D341Med (cell line): ENCODE measurements around the gene CYFIP1.

Experiments
- DNase-seq: peaks from one replicate; pipeline ENCODE4 v3.0.0; 2012; ENCODE audit warnings: low spot score

The CYFIP1 gene

GRCh38 chr15:22888120-22888859, 91.9 kb downstream of the CYFIP1 start:
- no peak for DNase-seq

- peak; percentile 14 for DNase-seq
Measured at GRCh38 chr15:22887157-22887951, 92.8 kb downstream of the CYFIP1 start.

GRCh38 chr15:22885120-22885519, 95.0 kb downstream of the CYFIP1 start:
- no peak for DNase-seq

DNA sequence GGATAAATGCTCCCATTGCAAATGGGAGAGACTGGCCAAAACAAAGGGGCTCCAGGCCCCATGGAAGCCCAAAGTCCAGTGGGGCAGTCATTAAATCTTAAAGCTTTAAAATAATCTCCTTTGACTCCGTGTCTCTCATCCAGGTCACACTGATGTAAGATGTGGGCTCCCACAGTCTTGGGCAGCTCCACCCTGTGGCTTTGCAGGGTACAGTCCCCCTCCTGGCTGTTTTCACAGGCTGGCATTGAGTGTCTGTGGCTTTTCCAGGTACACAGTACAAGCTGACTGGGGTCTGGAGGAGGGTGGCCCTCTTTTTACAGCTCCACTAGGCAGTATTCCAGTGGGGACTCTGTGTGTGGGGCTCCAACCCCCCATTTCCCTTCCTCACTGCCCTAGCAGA, 95.8 kb downstream of the CYFIP1 start:
- no peak for DNase-seq

DNA sequence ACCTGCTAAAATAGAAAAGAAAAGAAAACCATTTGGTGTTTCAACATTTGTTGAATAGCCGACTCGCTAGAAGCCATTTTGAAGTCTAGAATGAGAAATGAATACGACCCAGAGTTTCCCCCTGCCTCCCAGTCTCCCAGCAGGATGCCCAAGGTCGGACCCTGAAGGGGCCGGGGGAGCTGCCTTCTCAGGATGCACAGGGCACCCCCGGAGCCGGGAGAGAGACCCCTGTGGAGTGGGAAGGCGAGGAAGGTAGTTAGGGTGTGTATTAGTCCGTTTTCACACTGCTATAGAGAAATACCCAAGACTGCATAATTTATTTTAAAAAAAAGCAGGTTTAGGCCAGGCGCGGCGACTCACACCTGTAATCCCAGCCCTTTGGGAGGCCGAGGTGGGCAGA, 97.0 kb downstream of the CYFIP1 start:
- no peak for DNase-seq

GRCh38 chr15:22881739-22882440, 98.3 kb downstream of the CYFIP1 start:
- DNase-seq = peak; percentile 15

- no peak for DNase-seq
Measured at GRCh38 chr15:22880981-22881738, 99.0 kb downstream of the CYFIP1 start.

- peak; percentile 22 for DNase-seq
Measured at GRCh38 chr15:22880068-22880980, 99.8 kb downstream of the CYFIP1 start.

DNA sequence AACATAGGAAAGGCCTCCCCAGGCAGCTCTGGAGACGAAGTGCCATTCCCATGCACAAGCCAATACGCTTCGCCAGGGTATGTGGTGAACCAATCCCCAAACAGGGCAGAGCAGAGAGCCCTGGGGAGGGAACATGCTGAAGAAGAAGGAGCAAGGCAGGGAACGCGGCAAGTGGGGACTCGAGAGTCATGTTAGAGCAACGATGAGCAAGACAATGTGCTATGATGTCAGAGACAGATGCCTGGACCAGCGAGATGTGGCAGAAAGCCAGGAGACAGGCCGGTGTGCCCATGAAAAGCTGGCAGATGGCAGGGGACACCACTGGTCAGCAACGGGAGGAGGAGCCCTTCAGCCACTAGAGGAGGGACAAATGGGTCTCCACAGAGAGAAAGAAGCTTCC, 102.1 kb downstream of the CYFIP1 start:
- DNase-seq = peak; percentile 13

- peak; percentile 33 for DNase-seq
Measured at GRCh38 chr15:22877607-22878006, 102.6 kb downstream of the CYFIP1 start.

GRCh38 chr15:22877117-22877516, 103.1 kb downstream of the CYFIP1 start:
- no peak for DNase-seq

DNA sequence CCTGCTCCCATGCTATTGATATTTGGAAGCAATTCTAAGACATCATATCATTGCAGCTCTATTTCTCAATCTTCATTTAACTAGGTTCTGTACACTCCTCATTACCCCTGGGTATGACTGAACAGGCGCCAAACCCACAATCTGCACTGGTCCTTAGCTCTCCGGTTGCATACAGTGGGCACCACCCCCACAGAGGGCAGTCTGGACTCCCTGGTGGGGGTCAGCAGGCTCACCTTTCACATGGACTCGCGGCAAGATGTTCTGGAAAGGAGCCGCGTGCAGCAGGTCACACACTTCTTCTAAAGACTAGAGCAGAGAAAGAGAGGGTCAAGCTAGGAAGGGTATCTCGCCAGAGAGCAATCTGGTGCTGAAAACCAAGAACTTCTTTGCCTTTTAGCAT, 105.2 kb downstream of the CYFIP1 start:
- peak; percentile 17 for DNase-seq

DNA sequence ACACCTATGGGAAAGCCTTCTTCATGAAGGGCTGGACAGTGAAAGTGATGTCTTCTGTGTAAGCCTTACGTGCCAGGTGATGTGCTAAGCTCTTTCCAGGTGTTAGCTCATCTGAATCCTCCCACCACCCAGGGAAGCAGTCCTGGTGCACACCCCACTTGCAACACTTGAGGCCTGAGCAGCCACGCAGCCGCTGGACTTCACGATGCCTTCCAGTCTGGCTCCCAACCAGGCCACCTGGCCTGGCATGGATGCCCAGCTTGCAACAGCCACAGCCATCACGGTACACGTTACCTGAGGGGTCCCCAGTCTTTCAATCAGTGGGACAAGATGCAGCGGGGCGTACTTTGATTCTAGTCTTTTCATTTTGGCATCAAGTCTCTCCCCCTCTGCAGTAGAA, 105.9 kb downstream of the CYFIP1 start:
- DNase-seq = no peak

DNA sequence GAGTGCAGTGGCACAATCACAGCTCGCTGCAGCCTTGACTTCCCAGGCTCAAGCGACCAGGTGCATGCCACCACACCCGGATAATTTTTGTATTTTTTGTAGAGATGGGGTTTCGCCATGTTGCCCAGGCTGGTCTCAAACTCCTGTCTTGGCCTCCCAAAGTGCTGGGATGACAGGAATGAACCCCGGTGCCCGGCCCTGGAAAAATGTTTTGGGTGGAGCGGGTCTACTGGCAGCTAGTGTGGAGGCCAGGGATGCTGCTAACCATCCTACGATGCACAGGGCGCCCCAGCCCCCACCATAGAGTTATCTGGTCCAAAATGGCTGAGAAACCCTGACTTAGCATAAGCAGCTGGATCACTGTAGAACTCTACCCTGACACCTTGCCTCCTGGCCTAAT, 106.3 kb downstream of the CYFIP1 start:
- DNase-seq = no peak

- peak; percentile 20 for DNase-seq
Measured at GRCh38 chr15:22872936-22873701, 107.0 kb downstream of the CYFIP1 start.

DNA sequence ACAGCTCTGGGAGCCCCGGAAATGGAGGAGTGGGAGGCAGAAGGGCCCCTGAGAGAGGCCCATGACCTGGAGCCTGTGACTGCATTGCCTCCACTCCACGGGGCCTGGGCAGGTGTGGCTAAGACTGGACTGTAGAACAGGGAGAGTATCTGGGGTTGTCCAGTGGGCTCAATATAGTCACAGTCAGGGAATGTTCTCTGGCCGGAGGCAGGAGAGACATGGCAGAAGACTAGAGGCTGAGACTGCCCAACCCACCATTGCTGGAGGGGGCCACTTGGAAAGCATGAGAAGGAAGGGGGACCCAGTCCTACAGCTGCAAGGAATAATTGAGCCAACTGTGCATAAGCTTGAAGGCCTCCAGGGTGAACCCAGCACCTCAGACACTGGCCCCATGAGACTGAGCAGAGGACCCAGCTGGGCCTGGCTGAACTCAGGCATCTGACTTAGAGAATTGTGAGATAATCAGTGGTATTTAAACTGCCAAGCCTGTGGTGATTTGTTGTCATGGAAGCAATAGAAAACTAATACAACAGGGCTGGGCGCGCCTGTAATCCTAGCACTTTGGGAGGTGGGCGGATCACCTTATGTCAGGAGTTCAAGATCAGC, 108.6 kb downstream of the CYFIP1 start:
- peak; percentile 76 for DNase-seq

- DNase-seq = peak; percentile 21
Measured at GRCh38 chr15:22870865-22871264, 109.3 kb downstream of the CYFIP1 start.

DNA sequence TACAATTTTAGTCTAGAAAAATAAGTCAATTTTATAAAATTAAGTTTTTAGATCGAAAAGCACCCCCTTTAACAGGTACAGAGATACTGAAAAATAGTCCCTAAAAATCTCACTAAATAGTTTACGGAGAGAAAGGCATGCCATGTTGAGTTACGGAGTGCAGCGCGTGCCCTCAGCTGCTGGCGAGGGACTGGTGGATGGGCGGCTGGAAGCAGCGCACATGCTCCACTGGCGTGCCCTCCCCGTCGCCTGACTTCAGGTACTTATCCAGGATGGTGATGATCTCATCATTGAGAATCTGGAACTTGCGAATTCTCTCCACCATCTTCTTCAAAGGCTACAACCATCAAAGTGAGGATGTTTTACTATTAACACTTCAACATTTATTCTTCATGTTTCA, 110.3 kb downstream of the CYFIP1 start:
- peak; percentile 21 for DNase-seq

DNA sequence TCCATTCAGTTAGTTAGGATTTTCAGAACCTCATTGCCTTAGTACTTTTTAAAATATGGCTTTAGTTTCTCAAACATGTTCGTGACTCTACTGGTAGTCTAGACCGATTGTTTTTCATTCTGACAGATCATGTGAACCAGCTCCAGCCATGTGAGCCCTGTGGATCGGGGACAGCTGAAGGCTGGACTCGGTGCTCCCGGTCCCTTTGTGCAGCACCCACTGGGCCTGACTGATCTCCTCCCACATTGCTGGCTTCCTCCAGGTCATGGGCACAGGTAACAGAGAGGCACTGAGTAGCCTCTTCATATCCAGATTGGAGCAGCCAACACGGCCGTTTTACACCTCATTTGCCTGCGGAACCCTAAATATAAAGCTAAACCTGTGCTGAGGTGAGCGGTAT, 111.2 kb downstream of the CYFIP1 start:
- no peak for DNase-seq

- DNase-seq = no peak
Measured at GRCh38 chr15:22868495-22868894, 111.7 kb downstream of the CYFIP1 start.
